Natural killer cell treated with Interleukin-12 subunit alpha and Interleukin-12 subunit beta and Interleukin-15 and Interleukin-18, amount 100 ng/mL, for 72 hours (primary cell): ENCODE measurements around the gene PHYH. TPM values are rescaled to one million over a fixed set of nuclear protein-coding genes. Genes with fewer than 3 reads are reported as not detected.
A peak's percentile ranks its signal among the peaks of the same experiment; 100 is the strongest.
"Not testable (repeated sequence)": the region's sequence is repeated elsewhere in the genome, so short reads cannot be mapped to it uniquely, and the experiment has no call there.

Experiments used
- ATAC-seq, 2 donors: fragments of 150-1000 bp; cut with Tn5 transposase in 1 of 2; sonication (Bioruptor Pico), chemical (Tn5 transposase) in 1 of 2; 2 replicates each; pipeline ENCODE4 v1.10.0; 2021
- DNase-seq: peaks from one replicate; pipeline ENCODE4 v3.0.0; 2022; ENCODE audit warnings: low spot score
- H3K27ac Mint-ChIP-seq, 2 donors: 1 replicate in 1 of 2; 2 replicates in 1 of 2; pipeline ENCODE4 v1.8.0; 2022; ENCODE audit warnings: mixed read lengths in 2 of 2, mild to moderate bottlenecking in 1 of 2, moderate library complexity in 1 of 2
- H3K27me3 Mint-ChIP-seq, 2 donors: 1 replicate in 1 of 2; 2 replicates in 1 of 2; pipeline ENCODE4 v1.8.0; 2022; ENCODE audit warnings: mixed read lengths in 2 of 2
- H3K36me3 Mint-ChIP-seq: one replicate; pipeline ENCODE4 v1.8.0; 2022; ENCODE audit warnings: mixed read lengths
- H3K4me1 Mint-ChIP-seq, 2 donors: 1 replicate in 1 of 2; 2 replicates in 1 of 2; pipeline ENCODE4 v1.8.0; 2022; ENCODE audit warnings: low read depth in 2 of 2, mixed read lengths in 2 of 2, mild to moderate bottlenecking in 1 of 2
- H3K4me3 Mint-ChIP-seq: one replicate; pipeline ENCODE4 v1.8.0; 2022; ENCODE audit warnings: mixed read lengths
- H3K9me3 Mint-ChIP-seq: 2 replicates; pipeline ENCODE4 v1.8.0; 2022; ENCODE audit warnings: mixed read lengths
- total RNA-seq, 2 donors: library from RNA; stranded (reverse); gene quantifications; one replicate each; pipeline ENCODE4 v1.2.3, GENCODE V29; 2022

PHYH gene
- total RNA-seq, 2 donors from 2014 or later = 4.4 to 7.0 TPM

GRCh38 chr10:13334556-13334955, 34.7 kb upstream of the PHYH start:
- H3K9me3 Mint-ChIP-seq = no peaks in the 10 kb centered on the region
- peaks cover 11% of the 10 kb centered on the region for H3K36me3 Mint-ChIP-seq
- H3K4me3 Mint-ChIP-seq = no peak overlapping the region
- H3K4me1 Mint-ChIP-seq = peaks cover 0 to 7% of the 10 kb centered on the region in 2 donors
- H3K27me3 Mint-ChIP-seq = no peaks in the 10 kb centered on the region
- no peak overlapping the region for H3K27ac Mint-ChIP-seq
- DNase-seq (no peak), ATAC-seq (no peak)

DNA sequence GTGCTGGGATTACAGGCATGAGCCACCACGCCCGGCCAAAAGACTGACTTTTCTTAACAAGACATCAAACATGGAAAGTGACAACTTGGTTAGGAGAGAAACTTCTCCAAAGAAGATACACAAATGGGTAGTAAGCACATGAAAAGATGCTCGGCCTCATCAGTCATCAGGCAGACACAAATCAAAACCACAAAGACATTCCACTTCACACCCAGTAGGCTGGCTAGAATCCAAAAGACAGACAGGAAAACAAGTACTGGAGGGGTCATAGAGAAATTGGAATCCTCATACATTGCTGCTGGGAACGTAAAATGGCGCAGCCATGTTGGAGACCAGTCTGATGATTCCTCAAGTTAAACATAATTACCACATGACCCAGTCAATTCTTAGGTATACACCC, 31.8 kb upstream of the PHYH start:
- Mint-ChIP-seq H3K36me3 (peaks cover 18% of the 10 kb centered on the region), H3K4me3 (no peak overlapping the region), H3K27me3 (no peaks in the 10 kb centered on the region), H3K9me3 (no peaks in the 10 kb centered on the region), H3K27ac (no peak overlapping the region), H3K4me1 (no peaks in the 10 kb centered on the region)
- DNase-seq (no peak), ATAC-seq (no peak)

GRCh38 chr10:13330980-13331379, 31.1 kb upstream of the PHYH start:
- not testable (repeated sequence) for H3K27me3 Mint-ChIP-seq, H3K27ac Mint-ChIP-seq

DNA sequence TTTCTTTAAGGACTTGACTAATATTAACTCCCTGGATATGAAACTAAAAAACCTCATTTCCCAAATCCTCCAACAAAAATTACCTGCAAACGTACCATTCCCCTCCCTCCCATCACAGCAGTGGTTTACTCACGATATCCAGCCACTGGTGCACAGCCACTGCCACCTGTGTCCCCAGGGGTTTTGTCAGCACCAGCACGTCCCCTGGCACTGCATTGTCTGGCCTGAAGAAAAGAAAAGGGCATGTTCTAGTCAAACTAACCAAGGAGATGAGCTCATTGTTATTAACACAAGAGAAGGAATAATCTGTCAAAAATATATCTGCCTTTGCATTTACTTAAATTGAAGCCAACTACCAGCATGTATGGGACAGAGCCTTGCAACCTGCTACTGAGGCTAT, 29.7 kb upstream of the PHYH start:
- ATAC-seq (no peak), DNase-seq (no peak)
- Mint-ChIP-seq H3K36me3 (peaks cover 18% of the 10 kb centered on the region), H3K27me3 (no peaks in the 10 kb centered on the region), H3K9me3 (no peaks in the 10 kb centered on the region), H3K4me3 (no peak overlapping the region), H3K27ac (peak overlapping the region in 1 of 2 donors; percentile 63), H3K4me1 (no peaks in the 10 kb centered on the region)

More at GRCh38 chr10:13330980-13331379, 31.1 kb upstream of the PHYH start:
- not testable (repeated sequence) for H3K4me1 Mint-ChIP-seq, ATAC-seq, H3K9me3 Mint-ChIP-seq, H3K4me3 Mint-ChIP-seq, DNase-seq
- peaks cover 18% of the 10 kb centered on the region for H3K36me3 Mint-ChIP-seq

DNA sequence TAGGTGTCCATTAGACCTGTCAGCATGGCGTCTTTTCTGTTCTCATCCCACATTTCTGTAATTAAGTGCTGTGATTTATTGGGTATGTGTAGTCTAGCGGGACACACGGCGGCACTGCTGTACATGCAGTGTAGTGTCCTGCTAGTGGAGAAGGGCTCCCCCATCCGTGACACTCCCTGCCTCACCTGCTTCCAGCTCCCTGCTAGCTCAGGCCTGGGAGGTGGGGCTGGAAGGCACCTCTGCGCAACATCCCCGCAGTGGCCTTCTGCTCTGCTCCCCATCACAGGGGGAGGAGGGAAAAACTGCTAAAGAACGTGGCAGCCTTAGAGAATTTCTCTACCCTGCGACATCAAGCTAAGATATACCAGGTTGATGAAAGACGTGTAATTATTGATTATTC, 28.7 kb upstream of the PHYH start:
- no peak overlapping the region for H3K4me3 Mint-ChIP-seq

GRCh38 chr10:13328126-13328525, 28.3 kb upstream of the PHYH start:
- H3K9me3 Mint-ChIP-seq = no peaks in the 10 kb centered on the region
- DNase-seq (no peak), ATAC-seq (no peak)
- H3K36me3 Mint-ChIP-seq = peaks cover 24% of the 10 kb centered on the region
- H3K4me1 Mint-ChIP-seq = no peaks in the 10 kb centered on the region
- H3K27me3 Mint-ChIP-seq = no peaks in the 10 kb centered on the region
- H3K4me3 Mint-ChIP-seq = no peak overlapping the region
- no peak overlapping the region for H3K27ac Mint-ChIP-seq

More for the DNA sequence above, 28.7 kb upstream of the PHYH start:
- H3K4me1 Mint-ChIP-seq = no peaks in the 10 kb centered on the region
- DNase-seq (no peak), ATAC-seq (no peak)
- H3K36me3 Mint-ChIP-seq = peaks cover 24% of the 10 kb centered on the region
- no peaks in the 10 kb centered on the region for H3K9me3 Mint-ChIP-seq
- H3K27me3 Mint-ChIP-seq = no peaks in the 10 kb centered on the region
- no peak overlapping the region for H3K27ac Mint-ChIP-seq

DNA sequence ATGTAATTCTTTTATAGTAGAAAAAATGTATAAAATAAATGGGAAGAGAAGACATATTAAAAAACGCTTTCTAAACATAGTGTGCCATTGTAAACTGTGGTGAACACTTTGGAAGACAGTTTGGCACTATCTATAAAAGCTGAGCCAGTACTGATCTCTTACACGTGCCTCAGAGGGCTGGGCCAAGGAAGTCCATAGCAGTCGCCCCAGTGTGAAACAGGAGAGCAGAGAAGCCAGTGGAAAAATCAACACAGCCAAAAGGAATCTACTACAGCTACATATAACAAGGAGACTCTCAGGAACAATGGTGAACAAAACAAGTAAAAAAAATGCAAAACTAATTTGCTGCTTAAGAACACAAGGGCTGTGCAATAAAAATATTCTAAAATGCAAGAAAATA, 27.7 kb upstream of the PHYH start:
- Mint-ChIP-seq H3K27ac (no peak overlapping the region), H3K4me1 (no peaks in the 10 kb centered on the region), H3K27me3 (no peaks in the 10 kb centered on the region), H3K36me3 (peaks cover 24% of the 10 kb centered on the region), H3K4me3 (no peak overlapping the region), H3K9me3 (no peaks in the 10 kb centered on the region)
- ATAC-seq (no peak), DNase-seq (no peak)

- Mint-ChIP-seq H3K36me3 (peaks cover 6% of the 10 kb centered on the region), H3K4me1 (no peaks in the 10 kb centered on the region), H3K27me3 (no peaks in the 10 kb centered on the region), H3K9me3 (no peaks in the 10 kb centered on the region), H3K27ac (no peak overlapping the region), H3K4me3 (no peak overlapping the region)
- ATAC-seq (no peak), DNase-seq (no peak)
Observed at GRCh38 chr10:13322615-13323148, 22.8 kb upstream of the PHYH start.

DNA sequence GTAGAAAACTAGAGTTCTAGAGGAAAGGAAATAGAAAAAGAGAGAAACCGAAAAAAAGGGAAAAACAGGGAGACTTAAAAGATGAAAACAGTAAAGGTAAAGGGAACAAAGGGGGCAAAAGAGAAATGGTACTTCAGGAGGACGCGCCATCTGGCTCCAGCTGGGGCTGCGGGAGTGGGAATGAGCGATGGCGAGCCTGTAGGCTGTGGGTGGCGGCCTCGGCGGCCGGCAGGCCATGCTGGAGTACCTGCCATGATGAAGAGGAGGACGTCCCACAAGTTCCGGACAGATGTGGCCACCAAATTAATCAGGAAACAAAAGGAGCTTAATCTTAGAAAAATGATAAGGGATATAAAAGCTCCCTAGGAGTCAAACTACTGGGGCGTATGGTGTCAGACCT, 21.7 kb upstream of the PHYH start:
- H3K27me3 Mint-ChIP-seq = no peaks in the 10 kb centered on the region
- no peaks in the 10 kb centered on the region for H3K4me1 Mint-ChIP-seq
- H3K27ac Mint-ChIP-seq = no peak overlapping the region
- DNase-seq (no peak), ATAC-seq (no peak)
- H3K36me3 Mint-ChIP-seq = peaks cover 6% of the 10 kb centered on the region
- H3K9me3 Mint-ChIP-seq = no peaks in the 10 kb centered on the region
- no peak overlapping the region for H3K4me3 Mint-ChIP-seq

DNA sequence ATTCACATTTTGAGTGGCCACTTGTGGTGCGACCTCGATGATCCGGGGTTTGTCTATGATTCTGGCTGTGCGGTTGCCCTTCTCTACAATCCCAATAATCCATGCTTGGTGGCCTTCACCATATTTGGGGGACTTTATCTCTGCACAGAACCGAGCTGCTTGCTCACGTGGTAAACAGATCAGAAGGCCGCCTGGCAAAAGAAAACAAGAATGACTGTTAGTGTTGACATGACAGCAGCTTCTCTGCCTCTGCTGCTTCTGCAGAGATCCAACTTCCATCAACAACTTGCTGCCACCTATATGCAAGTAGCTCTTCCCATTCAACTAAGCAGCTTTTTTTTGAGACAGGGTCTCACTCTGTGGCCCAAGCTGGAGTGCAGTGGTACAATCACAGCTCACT, 19.3 kb upstream of the PHYH start:
- DNase-seq = no peak
- Mint-ChIP-seq H3K4me1 (no peaks in the 10 kb centered on the region), H3K27ac (no peak overlapping the region), H3K4me3 (no peak overlapping the region), H3K27me3 (no peaks in the 10 kb centered on the region), H3K9me3 (no peaks in the 10 kb centered on the region), H3K36me3 (peaks cover 4% of the 10 kb centered on the region)
- ATAC-seq = no peak

GRCh38 chr10:13317474-13317873, 17.6 kb upstream of the PHYH start:
- ATAC-seq (no peak), DNase-seq (no peak)
- Mint-ChIP-seq H3K4me3 (no peak overlapping the region), H3K27ac (no peak overlapping the region), H3K9me3 (no peaks in the 10 kb centered on the region), H3K27me3 (no peaks in the 10 kb centered on the region), H3K4me1 (no peaks in the 10 kb centered on the region), H3K36me3 (no peaks in the 10 kb centered on the region)

GRCh38 chr10:13316635-13317311, 16.9 kb upstream of the PHYH start:
- H3K27ac Mint-ChIP-seq = no peak overlapping the region
- no peak overlapping the region for H3K4me3 Mint-ChIP-seq
- H3K27me3 Mint-ChIP-seq = no peaks in the 10 kb centered on the region
- no peaks in the 10 kb centered on the region for H3K4me1 Mint-ChIP-seq
- DNase-seq = no peak
- H3K36me3 Mint-ChIP-seq = no peaks in the 10 kb centered on the region
- H3K9me3 Mint-ChIP-seq = no peaks in the 10 kb centered on the region
- no peak for ATAC-seq

DNA sequence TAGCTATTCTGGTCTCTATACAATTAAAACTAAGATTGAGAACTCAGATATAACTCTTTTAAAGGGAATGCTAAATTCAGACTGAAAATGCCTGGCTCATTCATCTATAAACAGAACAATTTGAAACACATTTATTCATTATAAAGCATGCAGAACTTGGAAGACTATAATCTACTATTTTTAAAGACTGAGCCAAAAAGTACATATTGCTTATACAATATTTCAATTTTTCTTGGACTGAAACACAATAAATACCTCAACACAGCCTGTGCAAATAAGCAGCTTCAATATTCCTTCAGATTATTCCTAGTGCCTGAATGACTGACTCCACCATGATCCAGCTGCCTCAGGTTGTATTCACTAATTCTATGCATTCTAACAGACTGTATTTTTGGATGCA, 15.5 kb upstream of the PHYH start:
- no peaks in the 10 kb centered on the region for H3K36me3 Mint-ChIP-seq
- H3K4me3 Mint-ChIP-seq = no peak overlapping the region
- no peak overlapping the region for H3K27ac Mint-ChIP-seq
- ATAC-seq (no peak), DNase-seq (no peak)
- no peaks in the 10 kb centered on the region for H3K4me1 Mint-ChIP-seq
- H3K9me3 Mint-ChIP-seq = no peaks in the 10 kb centered on the region
- no peaks in the 10 kb centered on the region for H3K27me3 Mint-ChIP-seq

DNA sequence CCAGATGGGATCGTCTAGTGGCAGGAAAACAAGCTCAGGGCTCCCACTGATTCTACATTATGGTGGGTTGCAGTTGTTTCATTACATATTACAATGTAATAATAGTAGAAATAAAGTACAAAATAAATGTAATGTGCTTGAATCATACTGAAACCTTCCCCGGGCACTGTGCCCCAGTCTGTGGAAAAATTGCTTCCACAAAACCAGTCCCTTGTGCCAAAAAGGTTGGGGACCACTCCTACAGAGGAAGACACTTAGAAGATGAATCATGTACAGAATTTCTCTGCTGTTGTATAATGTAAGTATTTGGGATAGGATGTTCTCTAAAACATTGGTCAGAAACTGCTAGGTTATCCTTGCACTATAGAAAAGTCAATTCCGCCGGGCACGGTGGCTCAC, 11.3 kb upstream of the PHYH start:
- Mint-ChIP-seq H3K27ac (no peak overlapping the region), H3K4me3 (no peak overlapping the region), H3K27me3 (no peaks in the 10 kb centered on the region), H3K4me1 (no peaks in the 10 kb centered on the region), H3K36me3 (no peaks in the 10 kb centered on the region), H3K9me3 (no peaks in the 10 kb centered on the region)
- no peak for DNase-seq
- ATAC-seq = no peak
